IPS-20b (cell line): Measurements from ENCODE around the gene ATG13.
"Not testable (repeated sequence)": the region's sequence is repeated elsewhere in the genome, so short reads cannot be mapped to it uniquely, and the experiment has no call there.

ENCODE experiments used
- H3K27ac ChIP-seq: one replicate; pipeline ENCODE4 v1.5.1; 2013; ENCODE audit warnings: low read length
- H3K27me3 ChIP-seq: 2 replicates; pipeline ENCODE4 v1.6.1; 2013; ENCODE audit warnings: mild to moderate bottlenecking, low read length, inconsistent platforms; ENCODE audit not compliant: insufficient read depth
- H3K36me3 ChIP-seq: 2 replicates; pipeline ENCODE4 v1.6.1; 2013; ENCODE audit warnings: low read depth, mild to moderate bottlenecking, inconsistent platforms, low read length, moderate library complexity; ENCODE audit not compliant: insufficient read depth
- H3K4me1 ChIP-seq: 2 replicates; pipeline ENCODE4 v1.6.1; 2013; ENCODE audit warnings: mild to moderate bottlenecking, control low read depth, inconsistent platforms, low read length, moderate library complexity; ENCODE audit not compliant: insufficient read depth
- H3K4me3 ChIP-seq: 2 replicates; pipeline ENCODE4 v1.5.1; 2013; ENCODE audit warnings: mild to moderate bottlenecking, low read length, inconsistent platforms
- H3K9ac ChIP-seq: 2 replicates; pipeline ENCODE4 v1.6.1; 2013; ENCODE audit warnings: low read depth, mild to moderate bottlenecking, inconsistent platforms, low read length, moderate library complexity
- H3K9me3 ChIP-seq: 2 replicates; pipeline ENCODE4 v1.6.1; 2013; ENCODE audit warnings: mild to moderate bottlenecking, low read depth, low read length, inconsistent platforms; ENCODE audit not compliant: insufficient read depth

ATG13 gene

GRCh38 chr11:46694607-46695006 lies 77.3 kb downstream of the ATG13 start:
- Histone ChIP-seq H3K4me3 (no peak overlapping the region), H3K27me3 (no peaks in the 10 kb centered on the region), H3K9me3 (no peaks in the 10 kb centered on the region), H3K27ac (no peak overlapping the region), H3K9ac (no peak overlapping the region), H3K36me3 (peaks cover 17% of the 10 kb centered on the region), H3K4me1 (no peaks in the 10 kb centered on the region; the same call in 1 of the 2 replicates)

GRCh38 chr11:46695345-46696211 lies 78.2 kb downstream of the ATG13 start:
- Histone ChIP-seq H3K27me3 (no peaks in the 10 kb centered on the region), H3K4me1 (no peaks in the 10 kb centered on the region; the same call in 1 of the 2 replicates), H3K9me3 (no peaks in the 10 kb centered on the region), H3K4me3 (no peak overlapping the region), H3K27ac (no peak overlapping the region), H3K36me3 (peaks cover 17% of the 10 kb centered on the region), H3K9ac (no peak overlapping the region)

GRCh38 chr11:46696212-46696558 lies 78.8 kb downstream of the ATG13 start:
- H3K4me1 ChIP-seq, result no peaks in the 10 kb centered on the region; the same call in 1 of the 2 replicates
- peaks cover 17% of the 10 kb centered on the region for H3K36me3 ChIP-seq
- H3K27ac ChIP-seq, result no peak overlapping the region
- no peaks in the 10 kb centered on the region for H3K27me3 ChIP-seq
- no peak overlapping the region for H3K4me3 ChIP-seq
- H3K9me3 ChIP-seq, result no peaks in the 10 kb centered on the region
- H3K9ac ChIP-seq, result no peak overlapping the region

- H3K27ac ChIP-seq, result no peak overlapping the region
- peaks cover 19% of the 10 kb centered on the region for H3K36me3 ChIP-seq
- H3K4me1 ChIP-seq, result no peaks in the 10 kb centered on the region; the same call in 1 of the 2 replicates
- H3K27me3 ChIP-seq, result no peaks in the 10 kb centered on the region
- H3K9me3 ChIP-seq, result no peaks in the 10 kb centered on the region
- H3K9ac ChIP-seq, result no peak overlapping the region
- no peak overlapping the region for H3K4me3 ChIP-seq
Measured at GRCh38 chr11:46697303-46697702, 80.0 kb downstream of the ATG13 start.

DNA sequence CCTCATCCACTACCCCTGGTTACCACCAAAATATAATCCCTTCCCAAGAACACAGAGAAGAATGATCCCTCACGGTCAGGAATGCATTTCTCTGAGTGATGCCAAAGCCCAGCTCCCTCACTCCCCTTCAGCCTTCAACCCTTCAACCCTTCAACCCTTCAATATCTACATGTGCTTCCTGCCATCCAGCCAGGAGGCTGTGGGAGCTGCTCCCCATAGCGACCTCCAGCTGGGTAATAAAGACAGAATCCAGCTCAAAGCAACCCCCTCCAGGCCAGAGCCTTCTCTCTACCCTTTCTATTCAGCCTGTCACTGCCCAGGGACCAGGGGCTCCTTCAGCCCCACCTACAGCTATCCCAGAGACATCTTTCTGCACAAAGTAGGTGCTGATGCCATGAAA lies 80.4 kb downstream of the ATG13 start:
- Histone ChIP-seq H3K27me3 (no peaks in the 10 kb centered on the region), H3K4me1 (no peaks in the 10 kb centered on the region; the same call in 1 of the 2 replicates), H3K4me3 (no peak overlapping the region), H3K9ac (no peak overlapping the region; the same call in 1 of the 2 replicates), H3K27ac (no peak overlapping the region), H3K9me3 (no peaks in the 10 kb centered on the region), H3K36me3 (peaks cover 23% of the 10 kb centered on the region)

DNA sequence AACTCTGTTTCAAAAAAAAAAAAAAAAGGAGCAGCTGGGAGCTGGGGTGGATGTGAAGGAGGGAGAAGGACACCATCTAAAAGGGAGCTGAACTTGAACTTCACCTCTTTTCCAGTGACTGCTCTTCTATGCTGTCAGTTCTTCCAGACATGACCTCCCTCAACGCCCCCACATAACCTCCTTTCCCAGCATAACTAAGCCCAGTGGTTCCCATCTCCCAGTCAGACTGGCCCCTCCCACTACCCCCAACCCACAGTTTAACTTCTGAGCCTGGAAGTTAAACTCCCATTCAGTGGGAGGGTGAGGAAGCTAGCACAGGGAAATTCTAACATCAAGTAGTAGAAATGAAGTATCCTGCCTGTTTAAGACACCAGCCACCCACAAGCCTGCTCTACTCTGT lies 81.2 kb downstream of the ATG13 start:
- peaks cover 31% of the 10 kb centered on the region for H3K36me3 ChIP-seq
- no peaks in the 10 kb centered on the region for H3K9me3 ChIP-seq
- no peak overlapping the region for H3K9ac ChIP-seq
- no peaks in the 10 kb centered on the region; the same call in 1 of the 2 replicates for H3K4me1 ChIP-seq
- H3K4me3 ChIP-seq, result no peak overlapping the region
- no peak overlapping the region for H3K27ac ChIP-seq
- no peaks in the 10 kb centered on the region for H3K27me3 ChIP-seq

- H3K27ac ChIP-seq, result peak within 1 kb of the TSS; percentile 95
- H3K4me1 ChIP-seq, result no peaks in the 10 kb centered on the region; the same call in 1 of the 2 replicates
- H3K9ac ChIP-seq, result peak within 1 kb of the TSS; percentile 95
- H3K4me3 ChIP-seq, result peak within 1 kb of the TSS; percentile 82
- H3K27me3 ChIP-seq, result no peaks in the 10 kb centered on the region
- H3K36me3 ChIP-seq, result peaks cover 38% of the 10 kb centered on the region
- H3K9me3 ChIP-seq, result no peaks in the 10 kb centered on the region
Measured at GRCh38 chr11:46700241-46701077, 83.1 kb downstream of the ATG13 start, which contains the start of the genes ARHGAP1 and ZNF408. Gene ARHGAP1, minus strand, starts transcription at chr11:46700619. Its CDS starts 4,512 bp downstream, at chr11:46696107. Gene ZNF408, plus strand, starts transcription at chr11:46701031. Its CDS starts 17 bp downstream, at chr11:46701048.

DNA sequence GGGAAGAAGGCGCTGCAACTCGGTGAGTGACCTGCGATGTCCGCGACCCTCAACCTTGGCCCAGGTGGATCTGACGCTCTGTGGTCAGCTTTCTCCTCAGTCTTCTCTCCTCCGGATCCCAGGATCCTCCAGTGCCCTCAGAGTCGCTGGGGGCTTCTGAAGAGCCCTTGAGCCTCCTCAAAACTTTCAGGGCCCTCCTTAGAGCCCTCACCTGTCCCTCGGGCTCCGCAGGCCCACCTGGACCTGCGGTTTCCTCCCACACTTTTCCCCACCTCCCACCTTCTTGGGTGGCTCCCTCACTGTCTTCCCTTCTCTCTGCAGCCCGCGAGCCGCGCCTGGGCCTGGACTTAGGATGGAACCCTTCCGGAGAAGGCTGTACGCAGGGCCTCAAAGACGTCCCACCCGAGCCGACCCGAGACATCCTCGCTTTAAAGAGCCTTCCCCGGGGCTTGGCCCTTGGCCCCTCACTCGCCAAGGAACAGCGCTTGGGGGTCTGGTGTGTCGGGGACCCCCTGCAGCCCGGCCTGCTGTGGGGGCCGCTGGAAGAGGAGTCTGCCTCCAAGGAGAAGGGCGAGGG lies 83.8 kb downstream of the ATG13 start:
- H3K9me3 ChIP-seq, result no peaks in the 10 kb centered on the region
- peak overlapping the region; percentile 82 for H3K4me3 ChIP-seq
- peaks cover 40% of the 10 kb centered on the region for H3K36me3 ChIP-seq
- H3K4me1 ChIP-seq, result no peaks in the 10 kb centered on the region; the same call in 1 of the 2 replicates
- H3K9ac ChIP-seq, result peak overlapping the region; percentile 95
- no peaks in the 10 kb centered on the region for H3K27me3 ChIP-seq
- H3K27ac ChIP-seq, result peak overlapping the region; percentile 95

DNA sequence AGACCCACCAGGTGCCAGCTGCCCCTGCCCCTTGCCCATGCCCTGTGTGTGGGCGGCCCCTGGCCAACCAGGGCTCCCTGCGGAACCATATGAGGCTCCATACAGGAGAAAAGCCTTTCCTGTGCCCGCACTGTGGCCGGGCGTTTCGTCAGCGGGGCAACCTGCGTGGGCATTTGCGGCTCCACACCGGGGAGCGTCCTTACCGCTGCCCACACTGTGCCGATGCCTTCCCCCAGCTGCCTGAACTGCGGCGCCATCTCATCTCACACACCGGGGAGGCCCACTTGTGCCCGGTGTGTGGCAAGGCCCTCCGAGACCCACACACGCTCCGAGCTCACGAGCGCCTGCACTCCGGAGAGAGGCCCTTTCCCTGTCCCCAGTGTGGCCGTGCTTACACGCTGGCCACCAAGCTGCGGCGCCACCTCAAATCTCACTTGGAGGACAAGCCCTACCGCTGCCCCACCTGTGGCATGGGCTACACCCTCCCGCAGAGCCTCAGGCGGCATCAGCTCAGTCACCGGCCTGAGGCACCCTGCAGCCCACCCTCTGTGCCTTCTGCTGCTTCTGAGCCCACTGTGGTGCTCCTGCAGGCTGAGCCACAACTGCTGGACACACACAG lies 87.8 kb downstream of the ATG13 start:
- Histone ChIP-seq H3K4me1 (no peaks in the 10 kb centered on the region; the same call in 1 of the 2 replicates), H3K27me3 (no peaks in the 10 kb centered on the region), H3K36me3 (peaks cover 53% of the 10 kb centered on the region), H3K9ac (no peak overlapping the region), H3K27ac (no peak overlapping the region), H3K4me3 (no peak overlapping the region), H3K9me3 (no peaks in the 10 kb centered on the region)

DNA sequence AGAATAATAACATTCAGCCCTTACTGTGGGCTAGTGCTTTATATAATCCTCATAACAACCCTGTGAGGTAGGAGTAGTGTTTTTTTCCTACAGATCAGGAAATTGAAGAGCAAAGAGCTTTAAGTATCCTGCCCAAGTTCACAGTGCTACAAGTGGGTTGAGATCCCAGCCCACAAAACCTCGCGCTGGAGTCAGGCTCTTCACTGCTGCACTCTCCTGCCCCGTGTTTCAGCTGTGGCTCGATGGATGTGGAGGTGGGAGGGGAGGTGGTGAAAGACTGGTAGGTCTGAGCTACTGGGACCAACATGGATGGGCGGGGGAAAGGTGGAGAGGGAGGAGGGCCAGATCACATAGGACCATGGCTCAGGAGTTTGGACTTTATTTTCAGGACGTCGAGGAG lies 89.5 kb downstream of the ATG13 start:
- no peaks in the 10 kb centered on the region for H3K27me3 ChIP-seq
- no peaks in the 10 kb centered on the region for H3K9me3 ChIP-seq
- H3K36me3 ChIP-seq, result peaks cover 53% of the 10 kb centered on the region
- H3K4me3 ChIP-seq, result no peak overlapping the region
- no peak overlapping the region for H3K27ac ChIP-seq
- H3K4me1 ChIP-seq, result no peaks in the 10 kb centered on the region
- no peak overlapping the region for H3K9ac ChIP-seq

DNA sequence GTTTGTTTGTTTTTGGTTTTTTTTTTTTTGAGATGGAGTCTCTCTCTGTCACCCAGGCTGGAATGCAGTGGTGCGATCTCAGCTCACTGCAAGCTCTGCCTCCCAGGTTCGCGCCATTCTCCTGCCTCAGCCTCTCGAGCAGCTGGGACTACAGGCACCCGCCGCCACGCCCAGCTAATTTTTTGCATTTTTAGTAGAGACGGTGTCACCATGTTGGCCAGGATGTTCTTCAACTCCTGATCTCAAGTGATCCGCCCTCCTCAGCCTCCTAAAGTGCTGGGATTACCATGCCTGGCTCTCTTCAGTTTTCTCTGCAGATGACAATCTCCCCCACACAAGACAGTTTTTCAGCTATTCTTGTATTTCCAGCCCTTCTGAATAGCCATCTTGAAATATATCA lies 92.0 kb downstream of the ATG13 start:
- not testable (repeated sequence) for H3K9me3 ChIP-seq, H3K9ac ChIP-seq, H3K4me1 ChIP-seq, H3K27me3 ChIP-seq, H3K4me3 ChIP-seq, H3K27ac ChIP-seq
- H3K36me3 ChIP-seq, result peaks cover 31% of the 10 kb centered on the region
